ENCODE measurements around the gene MINDY4. TPM values are rescaled to one million over a fixed set of nuclear protein-coding genes. Genes with fewer than 3 reads are reported as not detected.
"Not testable (repeated sequence)": the region's sequence is repeated elsewhere in the genome, so short reads cannot be mapped to it uniquely, and the experiment has no call there.

MINDY4 gene
- polyA plus RNA-seq, 1 donor: 12.2 TPM

DNA sequence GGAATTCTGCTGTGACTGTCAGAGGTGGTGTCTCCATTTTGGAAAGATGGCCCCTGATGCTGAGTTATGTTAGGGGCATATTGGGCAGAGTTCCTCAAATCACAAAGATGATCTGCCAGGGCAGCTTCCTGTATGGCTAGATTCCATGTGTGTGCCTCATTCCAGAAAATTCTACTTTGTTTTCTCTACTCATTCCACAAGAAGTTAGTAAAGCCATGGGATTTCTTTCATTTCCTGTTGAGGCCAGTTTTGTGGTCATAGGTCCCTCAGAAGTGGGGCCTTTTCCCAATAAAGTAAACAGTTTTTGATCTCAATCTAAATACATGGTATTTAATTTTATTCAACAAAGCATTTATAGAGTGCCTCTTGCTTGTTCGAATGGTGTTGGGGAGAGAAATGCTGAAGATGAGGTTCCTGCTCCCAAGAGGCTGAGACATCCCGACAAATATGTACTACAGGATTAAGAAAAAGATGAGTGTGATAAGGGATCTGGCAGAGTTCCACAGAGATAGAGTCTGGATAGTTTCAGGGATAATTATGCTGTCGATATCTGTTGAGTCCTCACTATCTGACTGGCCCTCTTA lies 33.0 kb downstream of the MINDY4 start:
- no peak for DNase-seq

DNA sequence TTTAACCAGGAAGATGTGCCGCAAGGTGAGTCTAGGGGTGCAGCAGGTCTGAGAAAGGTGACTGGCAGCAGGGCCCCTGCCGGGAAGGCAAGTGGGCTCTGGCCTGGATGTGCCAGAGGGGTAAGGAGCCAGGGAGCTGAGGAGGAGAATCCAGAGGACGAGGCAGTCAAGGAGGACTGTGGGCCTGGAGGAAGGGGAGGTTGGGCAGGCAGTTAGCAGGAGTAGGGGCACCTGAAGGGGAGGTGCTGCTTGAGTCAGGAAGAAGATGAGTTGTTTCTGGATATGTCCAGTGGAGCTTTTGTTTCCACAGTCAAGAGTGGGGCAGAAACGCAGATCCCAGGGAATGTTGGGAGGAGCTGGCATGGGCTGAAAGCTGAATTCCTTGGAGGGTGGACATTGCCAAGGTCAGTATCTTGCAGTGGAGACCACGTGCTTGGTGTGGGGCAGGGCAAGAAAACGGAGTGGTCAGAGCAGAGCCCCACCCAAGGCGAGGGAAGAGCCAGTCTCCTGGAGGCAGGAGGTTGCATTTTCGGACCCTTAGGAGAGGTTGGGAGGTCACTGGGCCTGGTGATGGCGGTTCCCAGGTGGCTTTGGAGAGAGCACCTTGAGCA lies 34.0 kb downstream of the MINDY4 start:
- DNase-seq: no peak

GRCh38 chr7:30805931-30806330 lies 34.7 kb downstream of the MINDY4 start:
- no peak for DNase-seq

GRCh38 chr7:30807477-30807876 lies 36.3 kb downstream of the MINDY4 start:
- DNase-seq: not testable (repeated sequence)

DNA sequence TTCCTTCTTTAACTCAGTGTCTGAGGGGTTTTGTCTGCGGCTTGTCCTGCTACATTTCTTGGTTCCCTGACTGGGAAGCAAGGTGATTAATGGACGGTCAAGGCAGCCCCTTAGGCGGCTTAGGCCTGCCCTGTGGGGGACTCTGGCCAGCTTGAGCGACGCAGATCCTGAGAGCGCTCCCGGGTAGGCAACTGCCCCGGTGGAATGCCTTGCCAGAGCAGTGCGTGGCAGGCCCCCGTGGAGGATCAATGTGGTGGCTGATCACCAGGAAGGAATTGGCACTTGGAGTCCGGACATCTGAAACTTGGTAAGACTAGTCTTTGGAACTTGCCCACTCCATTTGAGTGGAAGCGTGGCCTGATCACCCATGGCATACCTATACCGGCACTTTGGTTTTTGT lies 36.7 kb downstream of the MINDY4 start:
- DNase-seq: not testable (repeated sequence)

DNA sequence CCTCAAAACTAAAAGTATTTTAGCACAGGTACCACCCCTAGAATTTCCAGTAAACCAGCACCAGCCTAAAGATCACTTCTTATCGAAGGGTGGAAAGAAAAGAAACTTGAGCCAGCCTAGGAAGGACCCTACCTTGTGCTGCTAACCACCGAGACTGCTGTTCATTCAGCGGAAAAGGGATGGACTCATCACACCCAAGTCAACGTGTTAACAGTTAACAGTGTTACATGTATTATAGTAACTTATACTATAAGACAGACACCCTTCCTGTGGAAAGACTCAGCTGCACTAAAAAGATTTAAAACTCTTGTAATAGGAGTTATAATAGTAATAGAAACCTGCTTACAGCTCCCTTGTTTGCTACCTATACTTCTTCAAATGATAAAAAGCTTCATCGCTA lies 39.8 kb downstream of the MINDY4 start:
- DNase-seq: no peak

- no peak for DNase-seq
These were observed 41.5 kb downstream of the MINDY4 start for GRCh38 chr7:30812676-30813075.

DNA sequence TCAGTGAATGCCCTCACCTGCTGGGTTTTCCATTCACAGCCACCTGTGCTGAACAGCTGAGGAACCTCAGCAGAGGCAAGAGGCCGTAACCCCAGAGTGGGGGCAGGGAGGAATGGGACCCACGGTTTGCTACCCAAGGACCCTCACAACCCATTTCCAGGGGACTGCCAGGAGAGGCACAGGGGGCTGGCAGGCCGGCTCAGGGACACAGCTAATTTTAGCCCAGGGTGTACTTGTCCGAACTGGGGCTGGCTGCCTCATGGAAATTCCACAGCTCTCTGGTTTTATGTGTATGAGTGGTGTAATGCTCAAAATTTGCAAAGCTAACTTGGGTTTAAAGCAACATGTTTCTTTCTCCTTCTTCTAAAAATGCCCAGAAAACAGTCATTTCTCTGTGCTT lies 42.2 kb downstream of the MINDY4 start:
- no peak for DNase-seq

GRCh38 chr7:30814700-30815387 lies 43.6 kb downstream of the MINDY4 start:
- no peak for DNase-seq

DNA sequence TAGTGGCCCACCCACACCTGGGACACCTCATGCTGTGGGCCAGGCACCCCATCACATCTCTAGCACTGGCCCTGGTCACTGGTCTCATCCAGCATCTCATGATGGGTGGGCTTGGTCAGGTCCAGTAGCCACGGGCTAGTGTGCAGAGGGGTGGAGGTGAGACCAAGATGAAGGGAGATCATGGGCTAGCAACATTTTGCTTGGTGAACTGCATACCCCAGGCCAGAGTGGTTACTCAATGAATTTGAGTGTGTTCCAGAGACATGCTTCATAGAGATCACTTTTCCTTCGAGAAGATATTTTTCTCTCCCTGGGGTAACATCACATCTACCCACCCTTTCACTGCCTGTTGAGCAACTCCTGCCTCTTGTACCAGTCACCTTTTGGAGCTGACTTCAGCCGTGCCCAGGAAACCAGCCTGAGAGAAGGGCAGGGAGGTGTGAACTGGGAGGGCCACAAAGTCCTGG lies 44.2 kb downstream of the MINDY4 start:
- DNase-seq: no peak

GRCh38 chr7:30815951-30816644 lies 44.9 kb downstream of the MINDY4 start:
- DNase-seq: no peak

DNA sequence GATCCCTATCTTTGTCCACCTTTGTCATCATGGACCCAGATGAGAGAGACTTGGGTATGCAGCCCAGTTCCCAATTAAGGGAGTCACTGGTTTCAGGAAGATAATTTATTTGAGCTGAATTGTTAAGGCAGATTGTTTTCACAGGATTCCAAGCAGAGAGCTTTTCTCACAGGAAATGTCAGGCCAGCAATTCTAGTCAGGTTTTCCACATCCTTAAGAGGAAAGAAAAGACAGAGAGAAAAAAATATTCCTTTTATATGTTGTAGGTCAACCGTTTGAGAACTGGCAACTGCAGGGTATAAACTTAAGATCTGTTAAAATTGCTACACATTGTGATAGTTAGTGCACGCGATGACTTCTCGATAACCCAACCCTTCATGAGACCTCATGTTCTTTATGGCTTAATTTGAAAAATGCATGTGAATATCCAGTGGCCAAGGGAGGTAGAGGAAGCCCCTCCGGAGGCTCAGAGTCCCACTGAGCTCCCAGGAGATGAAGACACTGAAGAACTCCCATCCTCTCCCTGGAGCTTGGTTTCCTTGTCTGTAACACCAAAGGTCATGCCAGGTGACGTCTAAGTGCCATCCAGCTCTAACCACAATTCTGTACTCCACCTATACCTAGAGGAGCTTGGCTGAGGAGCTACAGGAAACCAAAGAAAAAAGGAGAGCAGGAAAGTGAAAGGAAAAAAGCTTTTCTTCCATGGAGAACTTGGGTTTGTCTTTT lies 45.6 kb downstream of the MINDY4 start:
- no peak for DNase-seq

DNA sequence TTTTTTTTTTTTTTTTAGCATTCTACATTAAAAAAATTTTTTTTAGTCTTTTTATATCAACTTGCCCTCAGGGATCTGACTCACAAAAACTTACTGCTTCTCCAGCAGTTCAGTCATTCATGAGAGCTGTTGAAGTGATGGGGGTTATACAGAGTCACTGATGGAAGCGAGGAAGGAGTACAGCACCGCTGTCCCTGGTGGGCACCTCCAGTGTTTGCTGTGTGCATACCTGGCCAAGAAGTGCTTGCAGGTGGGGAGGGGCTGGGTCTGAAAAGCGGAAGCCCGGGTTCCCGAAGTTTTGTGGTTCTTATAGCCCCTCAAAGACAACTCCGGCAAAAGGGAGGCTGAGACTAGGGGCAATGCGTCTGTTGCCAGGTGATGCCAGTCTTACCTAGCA lies 46.2 kb downstream of the MINDY4 start:
- DNase-seq: no peak

DNA sequence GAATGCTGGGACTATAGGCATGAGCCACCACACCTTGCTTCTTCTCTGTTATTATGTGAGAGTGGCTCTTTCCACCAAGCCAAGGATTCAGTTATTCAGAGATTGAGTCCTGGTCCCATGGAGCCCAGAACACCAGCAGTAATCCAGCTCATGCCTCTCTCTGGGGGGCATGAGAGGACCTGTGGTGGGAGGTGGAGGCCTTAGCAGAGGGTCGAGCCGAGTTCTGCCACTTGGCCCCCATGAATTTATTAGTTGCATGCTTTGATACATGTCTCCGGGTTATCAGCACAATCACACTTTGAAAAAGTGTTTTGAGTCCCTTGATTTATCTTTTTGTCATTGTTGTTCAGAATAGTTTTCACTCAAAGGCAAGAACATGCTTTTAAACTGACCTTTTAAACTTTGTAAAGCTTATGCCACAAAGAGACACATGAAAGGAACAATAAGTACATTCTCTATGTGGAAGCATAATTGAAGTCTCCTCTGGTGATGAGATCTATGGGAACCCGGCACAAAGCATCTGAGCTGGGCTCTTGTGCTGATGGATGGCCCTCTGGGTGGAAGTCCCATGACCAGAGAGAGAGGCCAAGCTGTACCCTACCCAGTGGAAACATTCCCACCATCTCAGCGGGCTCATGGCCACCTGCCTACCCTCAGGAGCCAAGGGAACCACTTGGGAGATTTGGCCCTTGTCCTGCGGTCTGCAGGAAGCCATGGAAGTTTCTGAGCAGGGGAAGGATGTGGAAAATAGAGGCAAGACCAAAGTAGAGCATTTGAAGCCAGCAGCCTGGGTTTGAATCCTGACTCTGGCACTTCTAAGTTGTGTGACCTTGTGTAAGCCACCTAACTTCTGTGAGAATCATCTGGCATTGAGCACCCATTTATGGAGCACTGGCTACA lies 53.9 kb downstream of the MINDY4 start:
- no peak for DNase-seq

GRCh38 chr7:30826181-30826580 lies 55.0 kb downstream of the MINDY4 start:
- no peak for DNase-seq

DNA sequence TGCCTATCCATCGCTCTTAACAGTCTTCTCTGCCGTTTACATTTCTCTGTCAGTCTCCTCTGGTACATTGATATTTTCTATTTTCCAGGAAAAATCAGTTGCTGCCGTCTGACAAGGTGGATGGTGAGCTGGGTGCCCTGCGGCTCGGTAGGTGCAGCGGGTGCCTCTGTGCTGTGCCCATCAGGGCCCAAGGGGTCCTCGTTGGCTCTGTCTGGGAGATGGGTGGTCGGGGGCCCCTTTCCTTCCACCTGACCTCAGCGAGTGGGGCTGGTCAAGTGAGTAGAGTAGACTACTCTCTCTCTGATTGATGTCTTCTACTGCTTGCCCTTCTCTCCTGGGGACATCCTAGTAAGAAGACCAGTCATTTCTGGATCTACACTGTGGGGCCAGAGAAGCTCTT lies 57.4 kb downstream of the MINDY4 start:
- DNase-seq: no peak

DNA sequence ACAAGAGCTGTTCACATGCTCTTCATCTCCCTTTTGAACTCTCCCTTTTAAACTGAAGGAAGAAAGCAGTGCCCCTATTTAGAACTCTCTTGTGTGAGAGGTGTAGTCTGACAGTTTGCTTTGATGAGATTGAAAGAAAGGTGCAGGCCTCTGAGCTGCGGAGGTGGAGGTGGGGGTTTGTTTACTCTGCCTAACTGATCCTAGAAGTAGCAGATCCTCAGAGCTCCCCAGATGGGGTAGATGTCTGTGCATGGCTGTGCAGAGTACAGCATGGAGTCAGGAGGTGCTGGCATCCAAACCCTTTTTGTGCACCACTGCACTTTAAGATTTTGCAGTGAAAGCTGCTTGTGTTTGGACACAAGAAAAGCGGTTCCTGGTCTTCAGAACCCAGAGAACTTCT lies 58.3 kb downstream of the MINDY4 start:
- DNase-seq: no peak

GRCh38 chr7:30831227-30831626 lies 60.0 kb downstream of the MINDY4 start:
- no peak for DNase-seq

GRCh38 chr7:30831936-30832335 lies 60.7 kb downstream of the MINDY4 start:
- no peak for DNase-seq

GRCh38 chr7:30834017-30834674 lies 62.9 kb downstream of the MINDY4 start:
- DNase-seq: not testable (repeated sequence)

Data from left kidney (tissue), 2 donors.